Vagina (tissue), 2 donors: ENCODE measurements around the gene SIGLEC1.

Source experiments
- CTCF ChIP-seq, 3 experiments: fragments of 450-650 bp in 2 of 3; fragments of 200-600 bp in 1 of 3; sonication (generic) in 1 of 3; IDR thresholded peaks; one replicate each; pipeline ENCODE4 v1.5.1; 2017 to 2019; ENCODE audit warnings: antibody characterized with exemption in 3 of 3, mild to moderate bottlenecking in 2 of 3, moderate library complexity in 2 of 3
- POLR2A ChIP-seq, 2 donors: fragments of 450-650 bp; IDR thresholded peaks; one replicate each; pipeline ENCODE4 v1.6.1; 2017; ENCODE audit warnings: antibody characterized with exemption in 2 of 2, mild to moderate bottlenecking in 2 of 2, moderate library complexity in 2 of 2
- POLR2AphosphoS5 ChIP-seq, 2 donors: sonication (generic); formaldehyde crosslinking; IDR thresholded peaks; one replicate each; pipeline ENCODE4 v1.9.0; 2017; ENCODE audit warnings: antibody characterized with exemption in 2 of 2, mild to moderate bottlenecking in 2 of 2, low read depth in 1 of 2; ENCODE audit not compliant: insufficient read depth in 1 of 2

GRCh38 chr20:3692706-3693294 is 19.6 kb downstream of the SIGLEC1 start:
- no peak for TF ChIP-seq POLR2AphosphoS5 (IDR thresholded peaks at IDR 0.05; ENCODE audit: insufficient read depth in 1 of 2, low read depth in 1 of 2)
- TF ChIP-seq CTCF (IDR thresholded peaks at IDR 0.05): no peak
- TF ChIP-seq POLR2A (IDR thresholded peaks at IDR 0.05): no peak
